Activated CD4-positive, alpha-beta T cell treated with anti-CD3 and anti-CD28 coated beads, Interleukin-2, Interleukin-6, amounts not matched to agents 100 ng/mL and 50 ng/mL, durations not matched to agents 16 hours and 8 hours (primary cell): Measurements from ENCODE around the gene IGF1.
A peak's percentile ranks its signal among the peaks of the same experiment; 100 is the strongest.

ENCODE experiments used
- DNase-seq: peaks from one replicate; pipeline ENCODE4 v3.0.0-alpha.2; 2020

Gene IGF1

DNA sequence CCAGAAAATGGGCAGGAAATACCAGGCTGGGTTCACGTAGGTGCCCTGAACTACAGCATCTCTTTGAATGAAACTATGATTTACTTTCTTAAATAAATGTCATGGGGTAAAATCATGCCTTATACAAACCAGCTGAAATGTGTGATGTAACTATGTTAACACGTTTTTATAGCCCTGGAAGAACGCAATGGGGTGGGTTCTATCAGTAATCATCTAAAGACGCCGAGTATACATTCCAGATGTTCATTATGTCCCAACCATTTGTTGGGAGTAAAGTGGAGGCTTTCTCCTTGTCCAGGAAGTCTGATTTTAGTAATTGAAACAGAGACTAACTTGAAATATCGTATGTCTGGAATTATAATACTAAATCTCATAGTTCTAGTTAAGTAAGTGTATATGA is 16.2 kb upstream of the IGF1 start:
- no peak for DNase-seq

DNA sequence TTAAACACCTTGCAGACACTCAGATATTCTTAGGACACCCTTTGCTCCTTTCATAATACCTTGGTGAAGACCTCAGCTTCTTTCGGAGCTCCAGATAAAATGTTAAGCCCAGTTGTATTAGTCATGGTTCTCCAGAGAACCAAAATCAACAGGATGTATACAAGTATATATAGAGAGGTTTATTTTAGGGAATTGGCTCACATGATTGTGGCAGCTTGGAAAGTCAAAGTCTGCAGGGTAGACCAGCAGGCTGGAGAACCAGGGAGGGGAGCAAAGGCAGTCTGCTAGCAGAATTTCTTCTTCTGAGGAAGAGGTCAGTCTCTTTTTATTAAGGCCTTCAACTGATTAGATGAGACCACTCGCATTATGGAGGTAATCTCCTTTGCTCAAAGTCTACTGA is 6.9 kb upstream of the IGF1 start:
- DNase-seq: no peak

- no peak for DNase-seq
Observed at GRCh38 chr12:102486153-102486552, 5.8 kb upstream of the IGF1 start.

DNA sequence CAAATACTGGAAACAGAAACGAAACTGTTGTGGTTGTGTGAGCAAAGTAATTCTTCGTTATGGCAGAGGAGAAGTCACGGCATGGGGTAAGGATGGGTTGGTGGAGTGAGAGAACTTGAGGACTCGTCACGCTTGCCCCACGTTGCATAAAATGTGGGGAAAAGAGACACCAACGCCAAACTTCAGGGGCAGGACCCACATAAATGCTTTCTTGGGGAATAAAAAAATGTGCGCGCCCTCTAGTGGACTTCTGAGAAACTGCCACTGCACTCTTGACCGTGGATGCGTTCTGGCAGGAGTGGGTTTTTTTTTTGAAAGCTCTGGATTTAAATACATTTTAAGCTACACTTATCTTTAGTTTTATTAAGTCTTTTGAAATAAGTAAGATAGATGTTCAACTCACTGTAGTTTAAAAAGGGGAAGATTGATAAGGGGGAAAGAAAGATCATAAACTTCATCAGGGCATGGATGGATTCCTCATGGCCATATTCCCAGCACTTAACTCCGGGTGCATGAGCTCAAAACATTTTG is 4.1 kb upstream of the IGF1 start:
- peak; percentile 68 for DNase-seq

GRCh38 chr12:102484017-102484416 is 3.7 kb upstream of the IGF1 start:
- peak; percentile 5 for DNase-seq

GRCh38 chr12:102483466-102483865 is 3.1 kb upstream of the IGF1 start:
- peak; percentile 13 for DNase-seq

DNA sequence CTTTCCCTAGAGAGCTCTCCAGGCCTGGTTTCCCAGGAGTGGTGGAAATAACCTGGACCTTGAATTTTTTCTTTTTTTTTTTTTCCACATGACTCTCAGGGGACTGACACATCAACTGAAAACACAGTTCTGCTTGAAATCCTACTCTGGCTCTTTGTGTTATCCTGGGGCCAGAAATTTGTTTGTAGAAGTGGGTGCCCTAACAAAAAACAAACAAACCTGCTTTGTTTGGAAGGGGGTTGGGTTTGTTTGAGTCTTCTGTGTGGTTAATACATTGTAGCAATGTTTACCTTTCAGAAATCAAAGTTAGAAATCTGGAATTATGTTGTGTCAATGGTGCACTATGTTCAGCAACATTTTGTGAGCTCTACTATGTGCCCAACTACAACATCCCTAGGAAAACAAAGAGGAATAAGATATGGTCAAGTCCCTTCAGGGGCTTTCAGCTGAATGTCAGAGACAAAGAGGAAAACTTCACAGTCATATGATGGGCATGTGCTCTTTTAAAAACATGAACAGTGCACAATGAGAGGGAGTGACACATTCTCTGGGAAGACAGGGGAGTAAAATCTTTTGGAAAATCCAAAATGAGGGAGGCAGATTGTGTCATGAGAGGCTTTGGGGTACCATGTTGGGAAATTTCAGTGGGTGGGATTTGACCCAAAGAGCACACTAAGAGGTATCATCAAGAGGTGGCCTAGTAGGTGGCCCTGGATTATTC is 1.5 kb upstream of the IGF1 start:
- no peak for DNase-seq

GRCh38 chr12:102479939-102480338 is 424 bp downstream of the IGF1 start:
- no peak for DNase-seq

DNA sequence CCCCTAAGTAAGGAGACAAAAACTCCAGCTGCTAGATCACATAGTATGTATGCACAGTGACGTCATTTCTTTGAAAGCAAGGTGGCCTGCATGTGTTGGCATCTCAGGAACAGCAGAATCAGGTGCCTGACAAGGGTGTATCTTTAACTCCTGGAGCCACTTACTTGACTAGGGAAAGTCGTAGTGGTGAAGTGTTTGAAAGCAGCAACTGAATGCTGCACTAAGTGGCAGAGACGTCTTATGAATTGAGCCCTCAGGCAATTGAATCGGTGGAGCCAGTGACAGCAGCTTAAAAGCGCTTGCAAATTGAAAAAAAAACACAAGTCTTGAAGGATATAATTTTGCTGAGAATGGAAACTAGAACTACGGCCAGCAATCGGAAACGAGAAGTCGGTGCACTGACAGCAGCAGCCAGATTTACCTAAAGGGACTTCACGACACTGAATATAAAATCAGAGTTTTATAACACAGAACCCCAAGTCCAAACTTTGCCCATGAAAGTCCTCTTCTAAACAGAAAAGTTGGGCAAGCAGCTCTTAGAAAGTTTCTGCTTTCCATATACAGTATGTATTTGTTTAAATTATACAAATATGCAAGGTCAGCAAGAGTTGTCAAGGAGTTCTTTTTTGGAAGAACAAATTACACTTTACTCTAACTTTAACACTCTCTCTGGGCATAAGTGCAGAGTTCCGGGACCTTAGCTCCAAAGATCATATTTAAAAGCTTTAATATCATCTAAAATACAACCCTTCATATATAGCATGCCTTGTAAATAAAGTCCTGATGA is 1.1 kb downstream of the IGF1 start:
- no peak for DNase-seq

DNA sequence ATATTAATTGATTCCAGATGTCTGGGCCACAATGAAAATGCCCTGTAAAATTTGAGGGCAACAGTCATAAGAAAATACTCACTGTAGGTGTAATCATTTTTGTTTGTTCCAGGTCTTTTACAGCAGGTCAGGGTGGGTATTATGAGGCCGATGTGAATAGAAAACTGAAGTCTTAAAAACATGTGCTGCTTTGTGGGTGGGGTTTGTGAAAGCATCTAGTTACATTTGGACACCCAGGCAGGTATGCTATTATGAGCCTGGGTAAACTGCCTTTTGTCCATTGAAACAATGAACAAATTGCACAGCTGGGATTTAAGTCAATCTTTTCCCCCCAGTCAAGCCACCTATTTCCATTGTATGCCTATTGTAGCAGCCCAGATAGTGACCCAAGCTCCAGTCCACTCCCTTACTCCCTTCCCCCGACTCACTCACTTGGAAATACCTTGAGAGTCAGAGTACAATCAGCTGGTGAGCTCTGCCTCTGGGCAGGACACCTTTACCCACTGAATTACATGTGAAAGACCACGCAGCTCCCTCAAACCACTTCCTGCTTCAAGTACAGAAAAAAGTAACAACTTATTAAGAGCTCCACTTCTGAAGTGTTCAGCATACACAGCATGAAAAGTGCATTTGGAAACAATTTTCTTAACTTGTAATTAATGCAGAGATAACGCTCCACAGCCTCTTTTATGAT is 1.8 kb downstream of the IGF1 start:
- peak; percentile 64 for DNase-seq

- DNase-seq: no peak
Observed at GRCh38 chr12:102475355-102475754, 5.0 kb downstream of the IGF1 start.

DNA sequence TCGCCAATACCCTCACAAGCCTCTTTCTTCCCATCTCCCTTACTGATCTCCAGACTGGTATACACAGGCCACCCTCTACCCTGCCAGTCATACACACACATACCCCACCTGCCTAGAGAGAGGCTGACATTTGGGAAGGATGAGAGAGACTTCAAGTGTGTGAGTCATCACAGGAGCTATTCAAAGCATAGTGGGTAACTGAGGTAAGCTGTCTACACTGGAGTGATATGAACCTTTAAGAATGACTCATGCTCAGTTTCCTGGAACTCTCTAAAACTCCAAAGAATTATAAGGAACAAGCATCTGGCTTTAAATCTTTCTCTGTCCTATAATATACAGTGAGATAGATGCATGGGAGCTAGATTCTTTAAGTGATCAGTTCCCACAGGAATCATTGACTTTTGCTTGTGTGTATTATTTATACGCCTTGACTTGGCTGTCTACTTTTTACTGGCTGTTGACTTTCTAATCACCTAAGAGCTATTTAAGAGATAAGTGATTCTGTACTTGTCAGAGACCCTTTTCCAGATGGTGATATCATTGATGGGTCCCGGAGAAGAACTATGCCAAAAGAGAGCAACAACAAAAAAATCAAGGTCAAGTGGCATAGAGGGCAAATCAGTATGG is 5.8 kb downstream of the IGF1 start:
- peak; percentile 56 for DNase-seq

DNA sequence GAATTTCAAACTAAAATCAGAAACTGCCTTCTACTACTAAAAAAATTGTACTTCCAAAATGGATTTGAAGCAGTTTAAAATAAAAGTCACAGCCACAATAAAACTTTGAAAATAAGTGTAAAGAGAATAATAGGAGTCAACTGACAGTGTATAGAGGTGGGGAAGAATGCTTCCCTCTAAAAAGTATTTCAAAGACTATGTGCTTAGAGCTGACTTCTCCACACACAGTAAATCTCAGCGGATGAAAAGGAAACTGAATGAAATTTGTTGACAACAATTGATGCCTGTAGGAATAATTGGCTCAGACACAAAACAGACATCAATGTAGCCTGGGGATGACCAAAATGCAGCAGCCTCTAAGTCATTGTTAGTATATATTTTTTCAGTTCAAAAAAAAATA is 7.9 kb downstream of the IGF1 start:
- no peak for DNase-seq

- DNase-seq: no peak
Observed at GRCh38 chr12:102471556-102471955, 8.8 kb downstream of the IGF1 start.

GRCh38 chr12:102470945-102471344 is 9.4 kb downstream of the IGF1 start:
- no peak for DNase-seq

DNA sequence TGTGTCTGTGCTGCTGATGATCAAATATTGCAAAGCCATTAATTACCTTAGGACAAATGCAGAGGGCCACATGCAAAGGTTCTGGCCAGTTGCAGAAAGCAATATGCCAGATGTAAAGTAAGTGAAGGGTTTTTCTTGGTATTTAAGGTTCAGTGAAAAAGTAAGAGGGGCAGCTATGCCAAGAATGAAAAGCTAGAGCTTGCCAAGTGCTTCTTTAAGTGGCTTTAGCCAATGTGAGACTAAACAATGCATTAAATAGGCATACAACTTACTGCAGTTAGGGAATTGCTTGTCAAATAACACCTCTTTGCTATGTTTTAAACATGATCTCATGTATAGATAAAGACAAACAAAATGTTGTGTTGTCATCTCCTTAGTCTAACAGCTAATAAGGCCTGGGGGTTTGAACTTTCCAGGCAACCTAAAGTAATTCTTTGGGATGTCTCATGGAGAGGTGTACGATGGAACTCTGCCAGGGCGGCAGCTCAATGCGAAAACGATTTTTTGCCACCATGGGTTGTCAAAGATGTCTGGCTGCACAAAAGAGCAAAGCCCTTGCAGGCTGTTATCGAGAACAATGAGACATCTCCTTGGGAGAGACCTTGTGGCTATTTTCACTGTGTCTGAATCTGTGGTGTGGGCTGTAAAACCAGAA is 12.0 kb downstream of the IGF1 start:
- DNase-seq: no peak

GRCh38 chr12:102465762-102466560 is 14.4 kb downstream of the IGF1 start:
- DNase-seq: no peak

DNA sequence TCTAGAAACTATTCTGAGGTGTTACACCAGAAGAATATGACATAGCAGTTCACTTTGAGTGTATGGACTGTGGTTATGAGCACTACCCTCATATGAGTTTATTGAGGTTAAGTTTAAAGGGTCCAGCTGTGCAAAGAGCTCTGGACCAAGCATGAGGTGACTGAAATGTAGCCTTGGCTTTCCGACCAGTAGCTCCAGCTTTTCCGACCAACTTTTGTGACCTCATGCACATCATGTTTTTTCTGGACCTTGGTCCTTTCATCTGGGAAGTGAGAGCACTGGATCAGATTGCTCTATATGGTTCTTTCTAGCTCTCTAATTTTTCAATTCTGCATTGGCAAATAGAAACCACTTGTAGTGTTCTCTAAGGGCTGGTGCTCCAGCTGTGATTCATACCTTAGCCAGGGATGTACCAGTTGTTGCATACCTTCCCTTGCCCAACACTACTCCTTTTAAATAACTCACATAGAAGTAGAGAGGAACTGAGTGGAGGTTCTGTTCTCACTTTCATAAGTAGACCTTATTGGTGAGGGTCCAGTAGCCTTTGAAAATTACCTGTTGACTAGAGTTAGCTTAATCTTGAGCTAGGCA is 16.6 kb downstream of the IGF1 start:
- no peak for DNase-seq

DNA sequence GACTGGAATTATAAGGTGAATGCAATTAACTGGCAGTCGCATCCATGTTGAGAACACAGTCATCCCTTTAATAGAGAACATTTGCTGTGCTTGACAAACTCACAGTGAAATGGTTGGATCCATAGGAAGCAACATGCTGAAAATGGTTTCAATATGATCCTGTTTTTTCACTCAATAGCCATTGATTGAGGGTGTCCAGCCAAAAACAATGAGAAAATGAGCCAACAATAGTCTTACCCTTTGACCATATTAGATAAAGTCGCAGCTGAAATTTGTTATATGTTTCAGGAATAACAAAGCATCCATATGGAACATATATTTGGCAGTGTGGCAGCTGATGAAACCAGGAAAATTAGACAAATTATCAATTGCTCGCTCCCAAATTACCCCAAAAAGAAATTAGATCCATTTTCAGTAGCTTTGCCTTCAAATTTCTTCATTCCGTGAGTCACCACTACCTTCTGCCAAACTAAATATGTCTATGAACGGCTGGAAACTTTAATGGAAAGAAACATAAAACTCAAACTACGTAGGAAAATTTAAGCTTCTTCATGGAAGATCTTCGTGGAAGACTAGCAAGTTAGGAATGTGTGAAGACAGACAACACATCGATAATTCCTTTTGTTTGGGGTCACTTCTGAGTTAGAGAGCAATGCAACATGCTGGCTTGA is 17.4 kb downstream of the IGF1 start:
- no peak for DNase-seq

- no peak for DNase-seq
Observed at GRCh38 chr12:102462386-102462785, 18.0 kb downstream of the IGF1 start.

DNA sequence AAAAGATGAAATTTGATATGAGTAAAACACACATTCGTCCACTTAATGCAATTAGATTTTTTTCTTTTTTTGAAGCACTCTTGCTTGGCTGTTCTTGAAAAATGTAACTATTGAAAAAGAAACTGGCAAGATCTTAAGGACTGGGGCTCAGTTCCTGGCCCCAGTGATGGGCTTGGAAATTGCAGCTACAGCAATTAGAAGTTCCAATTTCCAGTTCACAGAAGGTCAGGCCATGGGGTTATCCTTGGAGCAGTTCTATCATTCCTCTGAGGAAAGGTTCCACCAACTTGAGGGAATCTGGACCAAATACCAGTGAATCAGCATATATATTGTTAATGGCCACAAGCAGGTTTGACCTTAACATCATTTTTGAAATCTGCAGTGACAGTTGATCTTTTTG is 18.9 kb downstream of the IGF1 start:
- no peak for DNase-seq
